Breast epithelium (tissue), 4 donors: Measurements from ENCODE around the gene HHIP. TPM values are rescaled to one million over a fixed set of nuclear protein-coding genes. Genes with fewer than 3 reads are reported as not detected.

Experiments used
- DNase-seq, 2 donors: peaks; one replicate each; pipeline ENCODE4 v3.0.0-alpha.2; 2019; ENCODE audit warnings: low spot score in 2 of 2
- H3K27ac ChIP-seq, 2 donors: fragments of 200-600 bp; sonication (generic) in 1 of 2; one replicate each; pipeline ENCODE4 v1.5.1; 2016 to 2019; ENCODE audit warnings: mild to moderate bottlenecking in 1 of 2
- H3K27me3 ChIP-seq, 2 donors: fragments of 200-600 bp; sonication (generic) in 1 of 2; one replicate each; pipeline versions ENCODE4 v1.5.1 to v1.6.0; 2017 to 2019; ENCODE audit warnings: control low read depth in 1 of 2, mild to moderate bottlenecking in 1 of 2
- H3K36me3 ChIP-seq: fragments of 200-600 bp; one replicate; pipeline ENCODE4 v1.5.1; 2019
- H3K4me1 ChIP-seq, 2 donors: fragments of 200-600 bp; sonication (generic); one replicate each; pipeline ENCODE4 v1.5.1; 2016 to 2019; ENCODE audit warnings: control low read depth in 1 of 2
- H3K4me3 ChIP-seq, 3 donors: fragments of 200-600 bp; sonication (generic); 1 replicate in 2 of 3; 2 replicates in 1 of 3; pipeline ENCODE4 v1.5.1; 2016 to 2019; ENCODE audit warnings: mild to moderate bottlenecking in 3 of 3, moderate library complexity in 2 of 3
- H3K9me3 ChIP-seq, 2 donors: fragments of 200-600 bp; sonication (generic) in 1 of 2; one replicate each; pipeline ENCODE4 v1.5.1; 2016 to 2019; ENCODE audit warnings: control low read depth in 1 of 2
- CTCF ChIP-seq, 3 donors: fragments of 450-650 bp; IDR thresholded peaks; one replicate each; pipeline ENCODE4 v1.5.1; 2016 to 2017; ENCODE audit warnings: antibody characterized with exemption in 3 of 3, mild to moderate bottlenecking in 3 of 3, moderate library complexity in 3 of 3
- POLR2A ChIP-seq: fragments of 450-650 bp; IDR thresholded peaks from one replicate; pipeline ENCODE4 v1.6.1; 2016; ENCODE audit warnings: antibody characterized with exemption, mild to moderate bottlenecking, moderate library complexity
- POLR2AphosphoS5 ChIP-seq, 3 donors: sonication (generic); formaldehyde crosslinking; IDR thresholded peaks; one replicate each; pipeline ENCODE4 v1.6.1; 2017; ENCODE audit warnings: antibody characterized with exemption in 3 of 3
- intact Hi-C: fragments of 100-400 bp; cut with DNase I; formaldehyde crosslinking; loops from one replicate; pipeline ENCODE4 v1.15.1; 2023; ENCODE audit warnings: low total_unique reads
- total RNA-seq, 3 donors: library from RNA; depleted of rRNA; stranded (reverse); fragments of >200 nt; gene quantifications; one replicate each; pipeline ENCODE4 v1.1.0, GENCODE V29; 2016

Gene HHIP
- total RNA-seq, 3 donors from 2014 or later: under 0.01 to 1.0 (median 0.48) TPM

GRCh38 chr4:144649646-144650045, 3.7 kb downstream of the HHIP start:
- intact Hi-C loops: no loop called here
- H3K27me3 ChIP-seq: peaks cover 3 to 42% of the 10 kb centered on the region in 2 donors
- TF ChIP-seq POLR2A (no peak), CTCF (IDR thresholded peaks at IDR 0.05) (no peak), POLR2AphosphoS5 (IDR thresholded peaks at IDR 0.05) (no peak)
- no peak overlapping the region for H3K4me3 ChIP-seq
- no peaks in the 10 kb centered on the region for H3K36me3 ChIP-seq
- DNase-seq: no peak
- H3K27ac ChIP-seq: no peak overlapping the region
- no peaks in the 10 kb centered on the region for H3K9me3 ChIP-seq
- H3K4me1 ChIP-seq: no peaks in the 10 kb centered on the region

- Histone ChIP-seq H3K27ac (no peak overlapping the region), H3K4me3 (no peak overlapping the region), H3K4me1 (no peaks in the 10 kb centered on the region), H3K9me3 (no peaks in the 10 kb centered on the region), H3K27me3 (peaks cover 3 to 38% of the 10 kb centered on the region in 2 donors), H3K36me3 (no peaks in the 10 kb centered on the region)
- no peak for TF ChIP-seq POLR2AphosphoS5 (IDR thresholded peaks at IDR 0.05)
- no peak for TF ChIP-seq CTCF (IDR thresholded peaks at IDR 0.05)
- no peak for TF ChIP-seq POLR2A
- intact Hi-C loops: no loop called here
- DNase-seq: no peak
These were observed 4.5 kb downstream of the HHIP start for GRCh38 chr4:144650311-144651005.

GRCh38 chr4:144653781-144654545, 8.0 kb downstream of the HHIP start:
- H3K27me3 ChIP-seq: peaks cover 0 to 5% of the 10 kb centered on the region in 2 donors
- DNase-seq: no peak
- TF ChIP-seq CTCF (IDR thresholded peaks at IDR 0.05) (no peak), POLR2A (no peak), POLR2AphosphoS5 (IDR thresholded peaks at IDR 0.05) (no peak)
- no peak overlapping the region for H3K27ac ChIP-seq
- H3K9me3 ChIP-seq: no peaks in the 10 kb centered on the region
- no peaks in the 10 kb centered on the region for H3K36me3 ChIP-seq
- H3K4me1 ChIP-seq: no peaks in the 10 kb centered on the region
- no peak overlapping the region for H3K4me3 ChIP-seq
- intact Hi-C loops: no loop called here

GRCh38 chr4:144655491-144655890, 9.5 kb downstream of the HHIP start:
- Histone ChIP-seq H3K36me3 (no peaks in the 10 kb centered on the region), H3K27ac (no peak overlapping the region), H3K4me1 (no peaks in the 10 kb centered on the region), H3K9me3 (no peaks in the 10 kb centered on the region), H3K4me3 (no peak overlapping the region), H3K27me3 (no peaks in the 10 kb centered on the region)
- intact Hi-C loops: no loop called here
- TF ChIP-seq POLR2AphosphoS5 (IDR thresholded peaks at IDR 0.05): no peak
- no peak for TF ChIP-seq CTCF (IDR thresholded peaks at IDR 0.05)
- no peak for TF ChIP-seq POLR2A
- DNase-seq: no peak

- no peaks in the 10 kb centered on the region for H3K9me3 ChIP-seq
- no peaks in the 10 kb centered on the region for H3K36me3 ChIP-seq
- TF ChIP-seq POLR2A (no peak), CTCF (IDR thresholded peaks at IDR 0.05) (no peak), POLR2AphosphoS5 (IDR thresholded peaks at IDR 0.05) (no peak)
- H3K4me3 ChIP-seq: no peak overlapping the region
- H3K27ac ChIP-seq: no peak overlapping the region
- no peak for DNase-seq
- intact Hi-C loops: no loop called here
- no peaks in the 10 kb centered on the region for H3K27me3 ChIP-seq
- H3K4me1 ChIP-seq: no peaks in the 10 kb centered on the region
These were observed 10.9 kb downstream of the HHIP start for GRCh38 chr4:144656850-144657249.
